ENCODE data around the gene SLAMF8.

Gene SLAMF8

DNA sequence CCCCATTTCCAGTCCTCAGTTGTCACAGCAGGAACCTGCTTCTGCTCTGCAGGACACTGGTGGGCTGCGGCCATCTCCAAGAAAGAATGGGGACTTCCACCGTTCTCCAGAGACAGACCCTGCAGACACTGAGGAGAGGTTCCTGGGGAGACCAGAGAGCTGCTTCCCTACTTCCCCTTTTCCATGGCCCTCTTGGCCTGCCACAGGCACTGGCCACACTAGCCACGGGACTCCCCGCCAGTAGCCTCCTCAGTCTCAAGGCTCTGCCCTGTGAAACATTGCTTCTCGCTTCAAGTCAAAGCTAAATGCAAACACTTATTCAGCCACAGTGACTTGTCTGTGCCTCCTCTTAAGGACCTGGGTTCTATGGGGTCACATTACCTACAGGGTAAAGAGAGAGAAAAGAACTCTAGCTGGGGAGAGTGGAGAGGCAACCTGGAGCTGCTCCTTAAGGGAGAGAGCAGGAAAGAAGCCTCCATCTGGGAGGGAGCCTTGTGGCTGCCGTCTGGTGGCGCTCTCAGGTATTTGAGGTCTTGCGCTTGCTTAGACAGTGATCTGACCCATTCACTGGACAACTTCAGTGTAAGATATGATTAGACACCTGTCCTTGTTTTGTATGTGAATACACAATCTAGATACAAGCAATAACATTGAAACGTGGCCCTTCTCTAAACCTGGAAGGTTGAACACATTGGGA lies 5.4 kb upstream of the SLAMF8 start:
- DNase-seq (ENCODE audit: low read depth) = no peak

DNA sequence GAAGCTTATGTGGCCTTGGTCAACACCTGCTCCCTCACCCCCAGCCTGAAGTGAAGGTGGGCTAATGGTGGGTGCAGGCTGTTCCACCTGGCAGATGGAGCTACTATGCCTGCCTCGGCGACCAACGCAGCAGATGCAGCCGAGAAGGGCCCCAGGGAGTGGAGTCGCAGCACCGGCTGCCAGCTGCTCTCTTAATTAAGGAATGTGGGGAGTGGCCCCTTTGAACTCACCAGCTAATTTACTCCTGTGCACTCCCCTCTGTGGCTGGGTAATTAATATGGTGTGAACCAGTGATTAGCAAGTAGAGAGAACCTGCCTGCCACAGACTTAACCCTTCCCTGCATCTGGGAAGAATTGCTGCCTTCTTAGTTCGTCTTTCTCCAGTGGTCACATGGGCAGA lies 3.3 kb upstream of the SLAMF8 start:
- DNase-seq (ENCODE audit: low read depth) = no peak

DNA sequence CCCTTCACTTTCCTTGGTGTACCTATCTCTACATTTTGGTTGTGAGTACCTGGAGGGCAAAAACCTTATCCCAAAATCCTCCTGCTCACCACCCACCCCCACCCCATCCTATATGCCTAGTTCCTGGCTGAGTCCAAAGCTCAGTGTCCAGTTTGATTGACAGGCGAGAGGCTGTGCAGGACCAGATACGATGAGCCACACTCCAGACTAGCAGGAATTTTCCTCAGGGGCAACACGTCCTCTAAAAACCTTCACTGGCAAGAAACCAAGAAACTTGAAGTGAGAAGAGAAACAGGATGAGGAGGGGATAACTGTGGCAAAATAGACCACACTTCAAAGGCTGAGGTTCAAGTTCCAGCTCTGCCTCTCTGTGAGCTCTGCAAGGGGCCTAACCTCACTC lies 1.1 kb upstream of the SLAMF8 start:
- DNase-seq (ENCODE audit: low read depth) = no peak

DNA sequence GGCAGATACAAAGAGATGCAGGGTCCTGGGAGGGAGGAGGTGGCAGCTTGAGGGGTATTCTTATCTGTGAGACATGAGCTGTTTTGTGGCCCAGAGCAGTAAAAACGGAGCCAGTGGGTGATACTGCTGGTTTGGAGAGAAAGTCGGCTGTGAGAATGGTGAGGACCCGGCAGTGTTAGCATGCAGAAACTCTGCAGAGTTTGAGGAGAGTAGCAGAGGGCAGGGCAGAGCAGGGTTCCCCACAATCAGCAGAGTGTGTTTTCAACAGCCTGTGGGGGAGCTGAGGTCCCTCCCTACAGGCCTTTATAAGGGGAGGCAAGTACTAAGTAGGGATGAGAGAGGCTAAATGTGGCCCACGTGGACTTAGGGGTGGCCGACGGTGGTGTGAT lies 423 bp downstream of the SLAMF8 start:
- no peak for DNase-seq (ENCODE audit: low read depth)

DNA sequence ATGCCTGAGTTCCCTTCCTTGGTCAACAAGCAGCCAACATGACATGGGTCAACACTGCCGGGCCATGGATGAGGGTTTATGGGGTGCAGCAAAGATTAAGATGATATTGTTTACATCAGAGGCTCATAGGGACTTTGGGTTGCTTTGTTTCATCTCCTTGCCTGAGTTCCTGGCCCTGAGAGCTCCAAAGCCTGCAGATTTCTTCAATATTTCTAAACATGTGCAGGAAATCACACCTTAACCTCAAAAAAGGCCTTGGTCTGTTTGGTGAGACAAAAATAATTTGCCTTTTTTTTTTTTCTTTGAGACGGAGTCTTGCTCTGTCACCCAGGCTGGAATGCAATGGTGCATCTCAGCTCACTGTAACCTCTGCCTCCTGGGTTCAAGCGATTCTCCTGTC lies 876 bp downstream of the SLAMF8 start:
- DNase-seq (ENCODE audit: low read depth) = no peak

DNA sequence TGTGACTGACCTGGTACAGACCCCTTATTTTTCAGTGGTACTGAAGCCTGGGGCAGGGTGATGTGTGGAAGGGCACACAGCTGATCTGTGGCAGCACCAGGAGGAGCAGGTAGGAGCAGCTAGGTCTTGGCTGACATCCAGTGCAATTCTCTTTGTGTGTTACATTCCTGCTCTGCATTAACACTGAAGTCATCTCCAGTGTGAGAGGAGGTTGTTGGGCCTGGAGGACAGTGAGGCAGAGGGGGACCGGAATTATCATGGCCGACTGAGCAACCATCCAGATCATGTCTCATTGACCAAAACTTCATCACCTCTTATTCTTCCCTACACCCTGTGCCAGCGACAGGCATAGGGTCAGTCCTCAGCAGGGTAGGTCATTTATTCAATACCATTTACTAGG lies 1.5 kb downstream of the SLAMF8 start:
- DNase-seq (ENCODE audit: low read depth) = no peak

DNA sequence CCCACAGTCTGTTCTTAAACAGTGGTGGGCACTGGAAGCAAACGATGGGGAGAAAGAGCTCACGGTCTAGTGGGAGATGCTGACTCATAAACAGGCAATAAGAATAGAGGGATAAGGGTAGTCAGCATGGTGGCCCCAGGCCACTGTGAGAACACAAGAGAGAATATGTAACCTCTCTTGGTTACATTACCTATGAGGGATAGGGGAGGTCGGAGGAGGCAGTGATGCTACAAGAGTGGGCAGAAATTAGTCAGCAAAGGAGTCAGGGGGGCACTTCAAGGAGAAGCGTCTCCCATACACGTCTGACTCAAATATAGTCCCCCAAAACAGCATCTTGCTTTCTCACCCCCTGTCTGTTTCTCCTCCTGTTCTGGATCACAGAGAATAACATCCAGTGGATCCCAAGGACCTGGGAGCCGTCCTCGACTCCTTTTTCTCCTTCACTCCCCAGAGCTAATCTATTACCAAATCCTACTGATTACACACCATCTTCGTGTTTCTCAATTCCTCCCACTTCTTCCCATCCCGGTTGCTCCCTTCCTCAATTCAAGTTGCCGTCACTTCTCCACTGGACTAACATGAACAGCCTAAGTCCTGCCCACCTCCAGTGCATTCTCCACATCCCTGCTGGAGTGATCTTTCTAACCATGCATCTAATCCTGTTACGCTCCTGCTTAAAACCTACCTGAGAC lies 2.1 kb downstream of the SLAMF8 start:
- DNase-seq (ENCODE audit: low read depth) = no peak

DNA sequence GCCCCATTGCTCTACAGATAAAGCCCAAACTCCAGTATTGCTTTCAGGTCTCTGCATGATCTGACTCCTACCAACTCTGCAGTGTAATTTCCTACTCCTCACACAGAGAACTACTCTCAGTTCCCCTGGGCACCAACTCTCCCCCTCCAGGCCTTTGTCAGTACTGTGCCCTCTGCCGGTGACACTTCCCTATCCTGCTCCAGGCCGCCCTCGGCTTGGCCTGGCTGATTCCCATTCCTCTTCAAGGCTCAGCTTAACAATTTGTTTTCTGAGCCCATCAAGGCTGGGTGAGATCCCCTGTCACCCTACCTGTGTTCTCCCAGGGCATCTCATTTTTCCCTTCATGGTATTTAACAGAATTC lies 2.6 kb downstream of the SLAMF8 start:
- DNase-seq (ENCODE audit: low read depth) = no peak

DNA sequence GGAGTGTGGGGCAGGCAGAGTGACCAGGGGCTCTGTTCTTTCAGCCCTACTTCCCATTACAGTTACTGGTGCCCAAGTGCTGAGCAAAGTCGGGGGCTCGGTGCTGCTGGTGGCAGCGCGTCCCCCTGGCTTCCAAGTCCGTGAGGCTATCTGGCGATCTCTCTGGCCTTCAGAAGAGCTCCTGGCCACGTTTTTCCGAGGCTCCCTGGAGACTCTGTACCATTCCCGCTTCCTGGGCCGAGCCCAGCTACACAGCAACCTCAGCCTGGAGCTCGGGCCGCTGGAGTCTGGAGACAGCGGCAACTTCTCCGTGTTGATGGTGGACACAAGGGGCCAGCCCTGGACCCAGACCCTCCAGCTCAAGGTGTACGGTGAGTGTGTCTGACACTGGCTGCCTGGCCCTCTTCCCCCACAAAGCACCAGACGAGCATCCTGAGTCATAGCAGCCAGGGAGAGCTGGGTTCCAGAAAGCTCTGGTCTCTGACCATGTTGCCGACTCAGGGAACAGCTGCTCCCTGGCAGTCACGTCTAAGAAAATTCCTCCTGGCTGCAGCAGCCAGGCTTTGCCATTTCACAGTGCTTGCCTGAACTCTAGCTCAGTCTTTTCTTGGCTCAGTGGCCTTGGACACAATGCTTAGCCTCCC lies 3.3 kb downstream of the SLAMF8 start:
- DNase-seq (ENCODE audit: low read depth) = no peak

DNA sequence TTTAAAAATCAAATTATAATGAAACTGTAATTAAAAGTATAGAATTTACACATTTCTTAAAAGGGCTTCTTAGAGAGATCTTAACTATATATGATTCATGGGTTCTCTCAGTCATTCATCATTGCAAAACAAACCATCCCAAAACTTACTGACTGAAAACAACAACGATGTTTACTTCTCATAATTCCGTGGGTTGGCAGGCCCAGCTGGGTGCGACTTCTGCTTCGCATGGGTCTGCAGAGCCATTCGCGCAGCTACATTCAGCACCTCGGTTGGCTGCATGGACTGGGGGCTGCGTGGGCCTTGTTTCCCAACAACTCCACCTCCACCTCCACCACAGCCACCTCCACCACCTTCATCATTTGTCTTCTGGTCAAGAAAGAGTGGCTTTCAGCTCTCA lies 4.0 kb downstream of the SLAMF8 start:
- DNase-seq (ENCODE audit: low read depth) = no peak

DNA sequence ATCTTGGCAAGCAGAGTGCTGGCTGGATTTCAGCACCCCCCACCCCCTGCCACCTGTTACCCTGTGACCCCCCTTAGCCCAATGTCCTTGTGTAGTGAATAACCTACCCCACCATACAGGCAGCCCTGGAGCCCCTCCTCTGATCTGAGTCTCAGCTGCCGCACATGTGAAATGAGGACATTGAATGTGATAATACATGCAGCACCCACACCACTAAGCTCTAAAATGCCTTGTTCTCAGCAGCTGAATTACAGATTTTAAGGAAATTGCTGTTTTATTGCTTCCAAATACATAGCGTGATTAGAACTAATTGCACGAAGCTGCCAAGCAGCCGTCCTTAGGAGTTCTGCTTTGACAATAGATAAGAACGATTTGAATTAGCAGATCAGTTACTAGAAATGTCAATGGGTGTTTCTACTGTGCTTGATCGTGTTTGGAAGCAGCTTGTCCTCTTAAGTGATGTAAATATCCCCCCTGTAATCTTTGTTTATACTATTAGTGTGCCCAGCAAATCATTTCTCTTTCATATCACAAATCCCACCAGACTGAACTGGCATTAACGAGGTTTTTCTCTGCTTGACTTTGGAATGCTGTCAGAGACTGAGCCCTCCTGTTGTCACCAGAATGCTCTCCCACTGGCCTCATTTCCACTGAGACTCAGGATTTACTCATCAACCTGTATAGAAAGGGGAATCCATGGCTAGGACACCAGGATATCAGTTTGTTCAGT lies 4.9 kb downstream of the SLAMF8 start:
- no peak for DNase-seq (ENCODE audit: low read depth)

DNA sequence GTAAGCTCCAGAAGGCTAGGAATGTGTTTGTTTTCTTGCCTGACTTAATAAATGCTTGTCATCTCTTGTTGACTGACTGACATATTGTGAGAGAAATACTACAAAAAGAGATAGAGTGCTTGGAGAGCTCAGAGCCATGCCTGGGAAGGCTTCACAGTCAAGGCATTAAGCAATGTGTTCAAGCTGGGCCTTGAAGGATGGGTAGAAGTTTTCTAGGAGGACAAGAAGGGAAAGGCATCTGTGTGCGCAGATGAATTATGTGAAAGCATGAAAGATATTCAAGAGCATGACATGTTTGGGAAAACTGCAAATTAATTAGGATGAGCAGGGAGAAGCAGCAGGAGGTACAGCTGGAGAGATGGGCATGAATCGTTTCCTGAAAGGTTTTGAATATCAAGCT lies 5.6 kb downstream of the SLAMF8 start:
- no peak for DNase-seq (ENCODE audit: low read depth)

DNA sequence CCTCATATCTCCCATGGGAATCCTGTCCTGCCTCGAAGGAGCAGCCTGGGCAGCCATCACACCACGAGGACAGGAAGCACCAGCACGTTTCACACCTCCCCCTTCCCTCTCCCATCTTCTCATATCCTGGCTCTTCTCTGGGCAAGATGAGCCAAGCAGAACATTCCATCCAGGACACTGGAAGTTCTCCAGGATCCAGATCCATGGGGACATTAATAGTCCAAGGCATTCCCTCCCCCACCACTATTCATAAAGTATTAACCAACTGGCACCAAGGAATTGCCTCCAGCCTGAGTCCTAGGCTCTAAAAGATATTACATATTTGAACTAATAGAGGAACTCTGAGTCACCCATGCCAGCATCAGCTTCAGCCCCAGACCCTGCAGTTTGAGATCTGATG lies 8.7 kb downstream of the SLAMF8 start:
- no peak for DNase-seq (ENCODE audit: low read depth)

DNA sequence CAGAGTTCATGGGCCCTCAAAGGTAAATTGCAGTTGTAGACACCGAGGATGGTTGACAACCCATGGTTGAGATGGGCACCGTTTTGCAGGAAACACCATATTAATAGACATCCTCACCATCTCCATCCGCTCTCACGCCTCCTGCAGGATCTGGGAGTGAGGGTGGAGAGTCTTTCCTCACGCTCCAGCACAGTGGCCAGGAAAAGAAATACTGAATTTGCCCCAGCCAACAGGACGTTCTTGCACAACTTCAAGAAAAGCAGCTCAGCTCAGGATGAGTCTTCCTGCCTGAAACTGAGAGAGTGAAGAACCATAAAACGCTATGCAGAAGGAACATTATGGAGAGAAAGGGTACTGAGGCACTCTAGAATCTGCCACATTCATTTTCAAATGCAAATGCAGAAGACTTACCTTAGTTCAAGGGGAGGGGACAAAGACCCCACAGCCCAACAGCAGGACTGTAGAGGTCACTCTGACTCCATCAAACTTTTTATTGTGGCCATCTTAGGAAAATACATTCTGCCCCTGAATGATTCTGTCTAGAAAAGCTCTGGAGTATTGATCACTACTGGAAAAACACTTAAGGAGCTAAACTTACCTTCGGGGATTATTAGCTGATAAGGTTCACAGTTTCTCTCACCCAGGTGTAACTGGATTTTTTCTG lies 9.3 kb downstream of the SLAMF8 start:
- no peak for DNase-seq (ENCODE audit: low read depth)

DNA sequence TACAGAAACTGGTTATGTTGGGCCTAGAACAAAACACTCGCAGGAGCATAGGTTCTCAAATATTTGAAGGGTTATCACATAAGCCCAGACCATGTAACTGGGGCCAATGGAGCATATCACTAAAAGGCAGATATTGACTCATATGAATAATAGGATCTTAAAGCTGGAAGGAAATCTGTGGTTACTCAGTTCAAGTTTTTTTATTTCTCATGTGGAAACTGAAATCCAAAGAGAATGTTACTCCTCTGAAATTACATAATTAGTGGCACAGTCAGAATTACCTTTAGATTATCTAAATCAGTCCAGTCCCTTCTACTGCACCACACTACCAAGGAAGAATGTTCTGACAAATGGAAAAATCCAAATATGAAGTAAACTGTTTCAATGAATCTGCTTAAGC lies 12.0 kb downstream of the SLAMF8 start:
- DNase-seq (ENCODE audit: low read depth) = no peak

DNA sequence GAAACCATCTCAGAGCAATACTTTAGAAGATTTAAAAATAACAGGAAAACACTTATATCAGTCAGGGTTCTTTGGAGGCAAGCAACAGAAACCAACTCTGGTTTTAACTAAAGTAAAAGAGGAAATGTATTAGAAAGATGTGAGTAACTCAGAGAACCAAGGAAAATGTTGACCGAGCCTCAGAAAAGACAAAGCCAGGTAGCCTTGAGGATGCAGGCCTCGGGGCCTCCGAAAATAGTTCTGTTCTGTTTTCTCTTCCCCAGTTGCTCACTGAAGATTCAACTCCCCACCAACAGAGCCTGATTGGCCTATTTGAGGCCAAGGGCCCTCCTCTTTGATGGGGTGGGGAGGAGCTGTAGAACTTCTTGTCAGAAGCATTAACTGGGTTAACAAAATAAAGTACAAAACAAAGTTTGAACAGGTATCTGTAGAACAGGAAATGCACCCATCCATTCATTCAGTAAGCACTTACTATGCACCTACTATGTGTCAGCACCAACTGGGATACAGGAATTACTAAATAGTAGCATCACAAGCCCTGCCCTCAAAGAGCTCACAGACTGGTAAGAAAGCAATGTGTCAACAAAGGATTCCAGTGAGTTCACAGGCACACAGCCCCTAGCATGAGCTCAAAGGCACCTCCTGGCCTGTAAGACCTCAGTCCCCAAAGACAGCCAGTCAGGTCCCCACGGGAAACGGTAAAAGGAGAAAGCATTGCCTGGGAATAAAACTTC lies 12.6 kb downstream of the SLAMF8 start:
- no peak for DNase-seq (ENCODE audit: low read depth)

DNA sequence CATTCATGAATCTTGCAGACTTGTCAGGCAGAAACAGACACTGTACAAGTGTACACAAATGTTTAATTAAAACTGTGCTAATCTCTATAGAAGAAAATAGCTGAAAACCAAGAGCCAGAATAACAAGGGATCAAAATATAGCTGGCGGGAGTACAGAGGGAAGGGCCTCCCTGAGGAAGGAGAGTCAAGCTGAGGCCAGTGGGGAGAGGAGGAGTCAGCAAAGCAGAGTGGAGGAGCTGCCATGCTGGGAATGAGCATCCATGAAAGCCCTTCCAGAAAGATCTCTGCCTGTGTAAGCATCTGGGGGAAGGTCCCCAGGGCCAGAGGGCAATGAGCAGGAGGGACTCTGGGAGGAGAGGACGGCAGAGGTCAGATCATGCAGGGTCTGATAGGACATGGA lies 15.1 kb downstream of the SLAMF8 start:
- DNase-seq (ENCODE audit: low read depth) = no peak

DNA sequence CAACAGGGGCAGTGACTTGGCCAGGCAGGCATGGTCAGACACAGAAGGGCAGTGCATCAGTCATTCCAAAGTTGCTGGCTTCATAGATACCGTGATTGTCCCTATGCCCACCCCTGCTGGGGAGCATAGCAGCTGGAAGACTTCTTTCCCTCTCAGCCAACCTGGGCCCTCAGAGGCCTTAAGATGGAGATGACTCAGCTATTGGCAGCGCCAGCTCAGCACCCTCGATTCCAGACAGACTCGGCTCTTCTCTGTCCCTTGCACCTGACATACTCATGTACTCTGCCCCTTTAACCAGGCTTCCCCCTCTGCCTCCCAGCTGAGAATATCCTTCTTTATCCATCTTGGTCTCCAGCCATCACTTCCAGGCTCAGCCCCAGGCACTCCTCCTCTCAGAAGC lies 16.8 kb downstream of the SLAMF8 start:
- DNase-seq (ENCODE audit: low read depth) = no peak

DNA sequence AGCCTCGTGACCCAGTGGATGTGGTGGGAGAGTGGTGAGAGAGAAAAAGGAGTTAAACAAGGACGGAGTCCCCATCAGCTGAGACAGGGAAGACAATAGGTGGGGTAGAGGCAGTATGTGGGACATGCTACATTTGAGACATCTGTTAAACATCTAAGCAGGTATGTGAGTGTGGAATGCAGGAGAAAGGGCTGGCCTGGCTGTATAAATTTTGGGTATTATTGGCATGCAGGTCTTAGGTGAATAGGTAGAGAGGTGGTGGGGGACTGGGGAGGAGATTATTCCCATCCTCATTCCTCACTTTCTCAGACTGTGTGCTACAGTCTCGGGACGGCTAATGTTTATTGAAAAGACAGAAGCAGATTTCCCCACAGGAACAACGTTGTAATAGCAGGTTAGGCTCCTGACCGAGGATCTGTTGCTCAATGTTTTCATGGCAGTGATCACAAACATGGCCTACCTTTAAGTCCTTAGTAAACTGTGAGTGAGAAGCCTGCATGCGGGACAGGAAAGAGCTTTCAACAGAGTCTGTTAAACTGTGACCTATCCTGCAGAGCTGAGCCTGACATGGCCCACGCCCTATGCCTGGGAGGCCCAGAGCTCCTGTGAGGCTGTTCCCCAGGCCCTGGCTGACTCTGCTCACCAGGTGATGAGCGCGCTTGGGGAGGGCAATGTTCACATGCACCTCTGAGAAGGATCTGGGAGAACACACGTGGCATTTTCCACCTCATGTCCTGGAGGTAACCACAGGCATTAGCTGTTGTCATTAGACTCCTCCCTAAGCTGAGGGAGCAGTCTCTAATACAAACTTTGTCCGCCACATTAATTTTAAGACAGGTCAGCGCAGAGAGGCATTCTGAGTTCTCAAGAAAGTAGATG lies 19.3 kb downstream of the SLAMF8 start:
- no peak for DNase-seq (ENCODE audit: low read depth)

DNA sequence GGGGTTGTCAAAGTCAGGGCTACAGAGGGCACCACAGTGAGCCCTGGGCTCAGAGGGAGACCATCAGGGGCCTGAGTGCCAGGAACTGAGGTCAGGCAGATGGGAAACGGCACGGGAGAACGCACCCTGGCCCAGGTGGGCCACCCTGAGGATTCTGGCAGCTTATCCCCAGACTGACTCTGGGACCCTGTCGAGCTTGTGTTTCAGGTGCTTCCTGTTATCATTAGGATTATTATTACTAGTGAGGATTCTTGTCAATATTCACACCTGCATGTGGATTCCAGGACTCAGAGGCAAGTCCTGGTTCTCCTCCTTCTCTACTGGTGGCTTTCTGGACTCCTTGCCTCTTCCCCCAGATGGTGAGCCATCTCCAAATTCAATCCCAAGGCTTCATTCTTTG lies 20.6 kb downstream of the SLAMF8 start:
- no peak for DNase-seq (ENCODE audit: low read depth)

DNA sequence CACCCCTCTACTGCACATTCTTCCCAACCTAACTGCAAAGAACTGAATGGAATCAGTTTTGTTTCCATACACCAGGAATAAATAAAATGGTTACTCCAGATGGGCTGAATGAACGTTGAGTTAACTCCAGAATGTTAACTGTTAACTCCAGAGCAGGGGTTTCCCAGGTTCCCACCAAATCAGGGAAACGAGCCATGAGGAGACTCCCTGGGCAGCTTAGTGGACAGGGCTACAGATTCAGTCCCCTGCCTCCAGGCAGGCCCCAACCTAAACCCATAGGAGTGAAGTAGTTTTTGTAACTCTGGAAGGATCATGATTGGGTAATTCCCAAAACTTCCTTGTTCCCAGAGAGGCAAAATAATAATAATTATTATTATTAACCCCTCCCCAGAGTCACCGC lies 21.7 kb downstream of the SLAMF8 start:
- no peak for DNase-seq (ENCODE audit: low read depth)

Measured in stimulated activated CD8-positive, alpha-beta memory T cell treated with anti-CD3 and anti-CD28 coated beads, Interleukin-12 subunit alpha, Interleukin-12 subunit beta, amount 100 ng/mL, for 4 hours (primary cell).